ENCODE results near the gene PDE1C.

PDE1C gene

DNA sequence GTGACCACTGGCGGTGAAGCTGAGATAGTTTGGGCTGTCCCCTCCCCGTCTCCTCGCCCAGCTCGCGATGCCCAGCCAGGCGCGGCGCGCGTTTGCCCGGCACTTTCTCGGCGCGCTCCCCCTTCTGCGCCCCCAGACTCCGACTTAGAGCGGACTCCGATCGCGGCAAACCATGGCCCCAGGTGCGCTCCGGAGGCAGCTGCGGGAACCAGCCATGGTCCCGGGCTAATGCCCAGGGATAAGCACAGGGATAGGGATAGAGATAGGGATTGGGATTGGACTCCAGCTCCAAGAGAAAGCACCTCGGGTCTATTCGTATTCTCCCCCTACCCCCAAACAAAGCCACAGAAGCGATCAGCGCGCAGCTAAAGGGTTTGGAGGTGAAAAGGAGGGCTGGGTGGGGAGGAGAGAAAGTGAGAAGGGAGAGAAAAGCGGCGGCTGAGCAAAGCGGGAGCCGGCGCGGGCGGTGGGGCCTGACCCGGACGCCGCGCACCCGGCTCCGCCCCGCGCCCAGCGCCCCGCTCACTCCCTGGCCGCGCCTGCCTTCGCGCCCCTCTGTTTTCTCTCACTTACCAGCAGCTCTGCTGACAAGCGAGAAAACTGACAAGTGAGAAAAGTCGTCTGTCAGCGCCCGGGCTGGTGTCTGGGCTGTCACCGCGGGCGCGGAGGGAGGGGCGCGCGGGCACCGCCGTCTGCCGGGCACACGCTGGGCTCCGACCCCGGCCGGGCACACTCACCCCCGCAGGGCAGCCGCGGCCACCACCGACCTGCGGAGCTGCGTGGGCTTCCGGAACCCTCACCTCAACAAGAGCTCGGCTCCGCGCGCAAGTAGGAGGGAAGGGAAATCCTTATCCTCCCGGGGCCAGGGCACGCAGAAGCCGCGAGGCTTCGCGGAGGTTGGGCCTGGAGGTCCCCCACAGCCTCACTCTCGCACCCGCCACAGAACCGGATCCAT, at the start of gene PDE1C:
TSS of gene PDE1C (minus strand) at position 2 of the 955 bp plus-strand sequence.
- Histone ChIP-seq H3K4me1 (ENCODE audit: insufficient read depth, low read length) (no peaks in the 10 kb centered on the region), H3K9ac (ENCODE audit: low read depth, low read length) (peak within 1 kb of the TSS; percentile 59), H3K36me3 (ENCODE audit: insufficient read depth, low read length) (no peaks in the 10 kb centered on the region), H3K9me3 (ENCODE audit: control insufficient read depth, insufficient read depth, low read length) (no peaks in the 10 kb centered on the region)

DNA sequence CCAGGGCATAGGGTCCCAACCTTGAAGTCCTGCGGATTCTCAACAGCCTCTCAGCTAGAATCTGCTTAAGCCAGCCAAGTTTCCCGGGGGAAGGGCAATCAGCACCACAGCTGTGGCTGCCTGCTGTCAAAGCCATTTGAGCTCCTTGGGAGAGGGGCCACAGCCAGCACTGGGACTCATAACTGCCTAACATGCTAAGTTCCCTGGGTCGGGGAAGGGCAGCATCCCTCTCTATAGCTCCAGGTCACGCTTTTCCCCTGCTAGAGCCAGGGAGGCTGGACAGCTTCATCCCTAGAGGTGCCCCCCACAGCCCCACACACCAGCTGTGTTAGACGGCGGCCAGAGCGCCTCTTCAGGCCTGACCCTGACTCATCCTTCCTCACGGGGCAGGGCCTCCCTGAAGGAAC, 49.6 kb upstream of the PDE1C start:
- Histone ChIP-seq H3K4me1 (ENCODE audit: insufficient read depth, low read length) (0 out of 2 replicates have a peak, but pooled peaks cover 6% of the 10 kb centered on the region), H3K9ac (ENCODE audit: low read depth, low read length) (no peak overlapping the region), H3K36me3 (ENCODE audit: insufficient read depth, low read length) (no peaks in the 10 kb centered on the region), H3K9me3 (ENCODE audit: control insufficient read depth, insufficient read depth, low read length) (no peaks in the 10 kb centered on the region)

GRCh38 chr7:32117837-32118236, 47.6 kb upstream of the PDE1C start:
- Histone ChIP-seq H3K9ac (ENCODE audit: low read depth, low read length) (no peak overlapping the region), H3K36me3 (ENCODE audit: insufficient read depth, low read length) (no peaks in the 10 kb centered on the region), H3K9me3 (ENCODE audit: control insufficient read depth, insufficient read depth, low read length) (no peaks in the 10 kb centered on the region), H3K4me1 (ENCODE audit: insufficient read depth, low read length) (0 out of 2 replicates have a peak, but pooled peaks cover 6% of the 10 kb centered on the region)

- H3K36me3 ChIP-seq (ENCODE audit: insufficient read depth, low read length) = no peaks in the 10 kb centered on the region
- H3K9ac ChIP-seq (ENCODE audit: low read depth, low read length) = no peak overlapping the region
Measured at GRCh38 chr7:32116436-32116835, 46.2 kb upstream of the PDE1C start.

DNA sequence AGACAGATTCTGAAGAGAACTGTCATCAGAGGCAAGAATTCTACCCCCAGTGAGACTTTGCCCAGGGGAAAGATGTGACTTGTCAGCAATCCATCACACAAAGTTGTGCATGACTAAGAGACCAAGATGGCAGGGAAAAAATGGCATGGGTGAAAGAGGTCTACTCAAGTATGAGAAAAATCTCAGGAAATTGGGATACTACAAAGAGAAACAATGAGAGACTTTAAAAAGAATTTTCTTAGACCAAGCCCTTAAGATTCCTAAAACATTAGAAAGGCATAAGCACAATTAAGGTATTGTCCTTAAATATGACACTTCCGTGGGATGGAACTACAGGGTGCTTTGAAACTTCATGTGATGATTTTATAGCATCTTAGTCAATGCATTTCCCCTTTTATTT, 45.6 kb upstream of the PDE1C start:
- Histone ChIP-seq H3K9ac (ENCODE audit: low read depth, low read length) (no peak overlapping the region), H3K36me3 (ENCODE audit: insufficient read depth, low read length) (no peaks in the 10 kb centered on the region), H3K4me1 (ENCODE audit: insufficient read depth, low read length) (0 out of 2 replicates have a peak, but pooled peaks cover 6% of the 10 kb centered on the region), H3K9me3 (ENCODE audit: control insufficient read depth, insufficient read depth, low read length) (0 out of 2 replicates have a peak, but pooled peaks cover 3% of the 10 kb centered on the region)

More at GRCh38 chr7:32116436-32116835, 46.2 kb upstream of the PDE1C start:
- H3K4me1 ChIP-seq (ENCODE audit: insufficient read depth, low read length) = 0 out of 2 replicates have a peak, but pooled peaks cover 6% of the 10 kb centered on the region
- H3K9me3 ChIP-seq (ENCODE audit: control insufficient read depth, insufficient read depth, low read length) = 0 out of 2 replicates have a peak, but pooled peaks cover 3% of the 10 kb centered on the region

DNA sequence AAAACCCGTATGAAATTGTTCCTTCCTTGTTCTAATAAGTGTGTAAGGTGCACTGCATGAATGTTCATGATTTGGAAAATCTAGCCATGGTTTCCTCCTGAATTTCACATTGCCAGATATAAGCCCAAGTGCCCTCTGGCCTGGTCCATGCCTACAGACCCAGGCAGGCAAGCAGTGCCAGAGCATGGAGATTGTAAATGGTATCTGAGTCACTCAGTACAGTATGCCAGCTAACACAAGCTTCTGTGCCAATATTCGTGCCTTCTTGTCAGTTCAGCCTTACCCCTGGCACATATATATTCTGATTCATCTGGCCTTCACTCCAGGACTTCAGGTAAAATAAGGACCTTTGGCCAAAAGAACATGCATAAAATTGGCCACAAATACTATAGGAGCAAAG, 38.4 kb upstream of the PDE1C start:
- Histone ChIP-seq H3K36me3 (ENCODE audit: insufficient read depth, low read length) (no peaks in the 10 kb centered on the region), H3K9ac (ENCODE audit: low read depth, low read length) (no peak overlapping the region), H3K4me1 (ENCODE audit: insufficient read depth, low read length) (no peaks in the 10 kb centered on the region), H3K9me3 (ENCODE audit: control insufficient read depth, insufficient read depth, low read length) (peaks cover 3% of the 10 kb centered on the region)

DNA sequence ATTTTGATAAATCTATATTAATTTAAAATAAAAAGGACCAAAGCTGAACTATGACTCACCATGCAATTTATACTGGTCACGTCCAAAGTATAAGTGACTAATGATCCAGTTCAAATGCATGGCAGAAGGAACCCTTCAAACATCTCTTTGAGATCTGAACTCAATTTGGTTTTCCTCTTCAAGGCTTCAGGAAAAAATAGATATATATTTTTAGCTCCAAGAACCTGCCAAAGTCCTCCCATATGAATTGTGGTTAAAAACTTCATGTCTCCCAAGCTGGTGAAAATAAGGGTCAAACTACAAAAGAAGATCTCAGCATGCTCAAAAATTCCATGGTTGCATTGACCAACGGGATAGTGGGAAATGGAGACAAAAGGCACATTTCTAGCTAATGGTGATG, 34.6 kb upstream of the PDE1C start:
- Histone ChIP-seq H3K4me1 (ENCODE audit: insufficient read depth, low read length) (no peaks in the 10 kb centered on the region), H3K9ac (ENCODE audit: low read depth, low read length) (no peak overlapping the region), H3K36me3 (ENCODE audit: insufficient read depth, low read length) (no peaks in the 10 kb centered on the region)

DNA sequence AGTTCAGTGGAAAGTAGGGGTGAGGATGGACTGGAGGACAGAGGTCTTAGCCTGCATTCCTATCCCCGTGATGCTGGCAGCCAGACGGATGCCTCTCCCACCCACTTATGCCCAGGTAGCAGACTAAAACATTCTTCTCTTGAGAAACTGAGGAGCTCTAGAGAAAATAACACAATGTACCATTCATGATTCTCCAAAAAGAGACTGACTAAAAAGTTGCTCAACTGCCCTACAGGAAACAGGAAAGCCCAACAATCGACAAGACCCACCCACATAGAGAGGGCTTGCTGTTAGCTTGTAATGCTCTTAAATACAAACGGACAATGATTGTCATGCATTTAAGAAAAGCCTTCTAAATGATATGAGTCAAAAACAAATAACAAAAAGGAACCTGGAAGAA, 33.2 kb upstream of the PDE1C start:
- Histone ChIP-seq H3K9ac (ENCODE audit: low read depth, low read length) (no peak overlapping the region), H3K36me3 (ENCODE audit: insufficient read depth, low read length) (no peaks in the 10 kb centered on the region), H3K9me3 (ENCODE audit: control insufficient read depth, insufficient read depth, low read length) (no peaks in the 10 kb centered on the region), H3K4me1 (ENCODE audit: insufficient read depth, low read length) (no peaks in the 10 kb centered on the region)

More for the DNA sequence above, 34.6 kb upstream of the PDE1C start:
- H3K9me3 ChIP-seq (ENCODE audit: control insufficient read depth, insufficient read depth, low read length) = no peaks in the 10 kb centered on the region; the same call in none of the 2 replicates

GRCh38 chr7:32102432-32102873, 32.2 kb upstream of the PDE1C start:
- Histone ChIP-seq H3K4me1 (ENCODE audit: insufficient read depth, low read length) (no peaks in the 10 kb centered on the region), H3K9ac (ENCODE audit: low read depth, low read length) (no peak overlapping the region), H3K9me3 (ENCODE audit: control insufficient read depth, insufficient read depth, low read length) (no peaks in the 10 kb centered on the region), H3K36me3 (ENCODE audit: insufficient read depth, low read length) (no peaks in the 10 kb centered on the region)

DNA sequence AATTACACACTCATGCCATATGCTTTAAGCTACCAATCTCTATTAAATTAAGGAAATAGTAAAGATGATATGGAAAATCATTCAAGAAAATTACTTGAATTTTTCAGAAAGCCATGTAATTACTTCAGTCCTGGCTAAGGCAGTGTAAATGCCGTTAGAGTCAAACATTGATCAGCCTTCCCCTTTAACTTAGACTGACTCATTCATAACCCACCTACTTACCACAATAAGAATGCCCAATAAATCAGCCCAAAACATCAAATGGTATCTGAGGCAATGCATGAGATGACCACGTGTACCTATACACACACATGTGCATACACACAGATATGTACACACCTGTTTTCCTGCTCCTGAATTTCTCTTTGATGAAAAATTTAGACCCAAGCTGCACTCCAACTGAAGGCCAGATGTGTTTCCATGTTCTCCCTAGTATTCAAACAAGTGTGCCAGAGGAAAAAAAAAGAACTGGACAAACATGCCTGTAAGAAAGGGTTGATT, 30.2 kb upstream of the PDE1C start:
- no peaks in the 10 kb centered on the region for H3K9me3 ChIP-seq (ENCODE audit: control insufficient read depth, insufficient read depth, low read length)

DNA sequence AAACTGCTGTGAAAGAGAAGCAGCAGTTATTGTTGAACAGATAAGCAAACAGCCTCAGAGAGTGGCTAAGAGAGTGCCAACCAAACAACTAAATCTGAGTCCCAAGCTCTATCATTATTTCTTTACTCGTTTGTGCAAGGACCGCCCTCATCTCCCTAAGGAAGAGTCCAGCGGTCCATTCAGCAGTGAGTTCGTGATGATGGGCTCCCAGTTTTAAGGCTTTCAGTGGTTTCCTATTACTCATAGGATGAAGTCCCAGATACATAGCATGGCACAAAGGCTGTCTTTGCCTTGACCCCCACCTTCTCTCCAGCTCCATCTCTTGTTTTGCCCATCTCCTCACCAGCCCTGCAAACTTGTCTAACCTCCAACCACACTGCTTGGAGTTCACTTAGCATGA, 24.3 kb upstream of the PDE1C start:
- H3K36me3 ChIP-seq (ENCODE audit: insufficient read depth, low read length) = no peaks in the 10 kb centered on the region
- no peaks in the 10 kb centered on the region for H3K4me1 ChIP-seq (ENCODE audit: insufficient read depth, low read length)
- no peak overlapping the region for H3K9ac ChIP-seq (ENCODE audit: low read depth, low read length)
- H3K9me3 ChIP-seq (ENCODE audit: control insufficient read depth, insufficient read depth, low read length) = no peaks in the 10 kb centered on the region

More for the DNA sequence above, 30.2 kb upstream of the PDE1C start:
- Histone ChIP-seq H3K4me1 (ENCODE audit: insufficient read depth, low read length) (no peaks in the 10 kb centered on the region), H3K9ac (ENCODE audit: low read depth, low read length) (no peak overlapping the region), H3K36me3 (ENCODE audit: insufficient read depth, low read length) (no peaks in the 10 kb centered on the region)

- Histone ChIP-seq H3K9me3 (ENCODE audit: control insufficient read depth, insufficient read depth, low read length) (no peaks in the 10 kb centered on the region), H3K9ac (ENCODE audit: low read depth, low read length) (no peak overlapping the region), H3K4me1 (ENCODE audit: insufficient read depth, low read length) (no peaks in the 10 kb centered on the region), H3K36me3 (ENCODE audit: insufficient read depth, low read length) (no peaks in the 10 kb centered on the region)
Measured at GRCh38 chr7:32093415-32094408, 23.5 kb upstream of the PDE1C start.

DNA sequence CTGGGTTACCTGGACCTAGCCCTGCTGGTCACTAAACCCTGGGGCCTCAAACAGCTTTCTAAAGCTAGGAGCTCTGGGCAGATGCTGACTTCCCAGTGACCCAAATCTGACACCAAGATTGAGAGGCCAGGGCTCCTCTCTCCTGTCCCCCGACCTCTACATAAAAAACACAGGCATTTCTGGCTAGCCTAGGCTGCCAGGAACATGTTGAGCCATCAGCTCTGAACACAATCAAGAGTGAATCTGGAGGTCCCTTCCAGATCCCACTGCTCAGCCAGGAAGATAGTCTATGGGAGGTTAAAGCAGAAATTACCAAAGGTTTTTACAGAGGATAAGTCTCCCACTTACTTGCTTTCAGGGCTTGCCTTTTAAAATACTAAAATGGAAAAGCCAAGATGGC, 22.1 kb upstream of the PDE1C start:
- Histone ChIP-seq H3K4me1 (ENCODE audit: insufficient read depth, low read length) (no peaks in the 10 kb centered on the region), H3K36me3 (ENCODE audit: insufficient read depth, low read length) (no peaks in the 10 kb centered on the region), H3K9ac (ENCODE audit: low read depth, low read length) (no peak overlapping the region), H3K9me3 (ENCODE audit: control insufficient read depth, insufficient read depth, low read length) (no peaks in the 10 kb centered on the region)
